A549 (cell line): ENCODE results near the gene BCL11B. TPM values are rescaled to one million over a fixed set of nuclear protein-coding genes. Genes with fewer than 3 reads are reported as not detected.

Experiments used
- ATAC-seq, 2 experiments: fragments of 200-7000 bp in 1 of 2; fragments of >200 bp in 1 of 2; cut with Nextera tagmentation in 1 of 2; cut with Tn5 transposase in 1 of 2; 3 replicates each; pipeline versions ENCODE4 v1.8.0 to v1.9.1; 2018 to 2020; ENCODE audit warnings: mild to moderate bottlenecking in 1 of 2, moderate library complexity in 1 of 2
- CTCF ChIA-PET: fragments of 300-600 bp; sonication (Branson Sonifier 250); formaldehyde crosslinking; extraction: SDS; loops from one replicate; lab custom pipeline; 2021; ENCODE audit warnings: antibody characterized with exemption, inconsistent platforms; lab: Yijun Ruan, JAX
- POLR2A ChIA-PET: fragments of 350-600 bp; formaldehyde crosslinking; extraction: SDS; loops from one replicate; lab custom pipeline; 2021; ENCODE audit warnings: antibody characterized with exemption, inconsistent platforms; lab: Yijun Ruan, JAX
- DNase-seq, 2 experiments: peaks; one replicate each; pipeline versions ENCODE4 v3.0.0 to v3.0.0-alpha.2; 2011 to 2016; ENCODE audit warnings: low read depth in 1 of 2, low spot score in 1 of 2
- FAIRE-seq: peaks from 2 replicates; lab custom pipeline; 2011; peaks lifted over from hg19 to GRCh38; lab: Jason Lieb, UNC
- H3K27ac ChIP-seq, 2 experiments: fragments of >200 bp; sonication (Bioruptor Twin); formaldehyde crosslinking; 3 replicates each; pipeline ENCODE4 v1.5.1; 2016 to 2017
- H3K4me1 ChIP-seq: fragments of >200 bp; sonication (Bioruptor Twin); formaldehyde crosslinking; 3 replicates; pipeline ENCODE4 v1.6.1; 2016
- H3K4me2 ChIP-seq: fragments of >200 bp; sonication (Bioruptor Twin); formaldehyde crosslinking; 3 replicates; pipeline ENCODE4 v1.6.1; 2016
- H3K4me3 ChIP-seq: fragments of >200 bp; sonication (Bioruptor Twin); formaldehyde crosslinking; 3 replicates; pipeline ENCODE4 v1.5.1; 2016
- H3K9me3 ChIP-seq: fragments of >200 bp; sonication (Bioruptor Twin); formaldehyde crosslinking; 3 replicates; pipeline ENCODE4 v1.6.1; 2016
- CEBPB ChIP-seq, 2 experiments: fragments of >200 bp in 1 of 2; sonication (Bioruptor Twin) in 1 of 2; formaldehyde crosslinking in 1 of 2; IDR thresholded peaks; 2 replicates each; pipeline ENCODE4 v1.6.1; 2012 to 2016
- CHD2 ChIP-seq: fragments of 150-350 bp; IDR thresholded peaks from 2 replicates; pipeline ENCODE4 v1.6.1; 2014; ENCODE audit warnings: low read length; ENCODE audit not compliant: partially characterized antibody
- CHD4 ChIP-seq: fragments of 200-600 bp; sonication (generic); IDR thresholded peaks from 2 replicates; pipeline ENCODE4 v1.6.1; 2016; ENCODE audit warnings: antibody characterized with exemption, mild to moderate bottlenecking, borderline replicate concordance
- E2F6 ChIP-seq: IDR thresholded peaks from 2 replicates; pipeline ENCODE4 v1.6.1; 2012; ENCODE audit warnings: low read depth, borderline replicate concordance
- EHF ChIP-seq: fragments of 250-450 bp; sonication (Bioruptor Pico); IDR thresholded peaks from 2 replicates; pipeline ENCODE4 v1.5.0; 2020; ENCODE audit warnings: mild to moderate bottlenecking
- EP300 ChIP-seq, 2 experiments: fragments of >200 bp; sonication (Bioruptor Twin); formaldehyde crosslinking; IDR thresholded peaks; 2 replicates in 1 of 2; 3 replicates in 1 of 2; pipeline ENCODE4 v1.6.1; 2016 to 2017
- ESRRA ChIP-seq: fragments of 150-350 bp; IDR thresholded peaks from 2 replicates; pipeline ENCODE4 v1.6.1; 2014; ENCODE audit warnings: mild to moderate bottlenecking, low read length, borderline replicate concordance
- FOSB ChIP-seq: fragments of 250-450 bp; sonication (Bioruptor Pico); IDR thresholded peaks from 2 replicates; pipeline ENCODE4 v1.5.0; 2020; ENCODE audit warnings: mild to moderate bottlenecking, moderate library complexity
- FOSL2 ChIP-seq, 2 experiments: fragments of 450-650 bp in 1 of 2; fragments of >200 bp in 1 of 2; sonication (Bioruptor Twin) in 1 of 2; formaldehyde crosslinking; IDR thresholded peaks; 2 replicates each; pipeline versions ENCODE4 v1.5.0 to v1.6.1; 2016 to 2020; ENCODE audit warnings: mild to moderate bottlenecking in 1 of 2, moderate library complexity in 1 of 2
- GATA3 ChIP-seq: IDR thresholded peaks from 2 replicates; pipeline ENCODE4 v1.6.1; 2012; ENCODE audit warnings: borderline replicate concordance
- HOXA7 ChIP-seq: fragments of 250-450 bp; sonication (Bioruptor Pico); IDR thresholded peaks from 2 replicates; pipeline ENCODE4 v1.5.0; 2020; ENCODE audit warnings: mild to moderate bottlenecking, moderate library complexity
- HOXB13 ChIP-seq: fragments of 250-450 bp; sonication (Bioruptor Pico); IDR thresholded peaks from 2 replicates; pipeline ENCODE4 v1.5.0; 2020; ENCODE audit warnings: low read depth, mild to moderate bottlenecking, moderate library complexity
- HOXB5 ChIP-seq: fragments of 250-450 bp; sonication (Bioruptor Pico); IDR thresholded peaks from 2 replicates; pipeline ENCODE4 v1.5.0; 2020; ENCODE audit warnings: mild to moderate bottlenecking, moderate library complexity
- JUNB ChIP-seq: fragments of >200 bp; sonication (Bioruptor Twin); formaldehyde crosslinking; IDR thresholded peaks from 2 replicates; pipeline ENCODE4 v1.6.1; 2016
- KDM1A ChIP-seq: fragments of 200-600 bp; sonication (generic); IDR thresholded peaks from 2 replicates; pipeline ENCODE4 v1.6.1; 2016; ENCODE audit warnings: low read depth, mild to moderate bottlenecking
- MAX ChIP-seq: IDR thresholded peaks from 2 replicates; pipeline ENCODE4 v1.6.1; 2012
- MAZ ChIP-seq: fragments of 150-350 bp; IDR thresholded peaks from 2 replicates; pipeline ENCODE4 v1.6.1; 2014; ENCODE audit warnings: antibody characterized with exemption, low read depth, low read length, borderline replicate concordance
- NFE2L2 ChIP-seq: fragments of 150-350 bp; conservative IDR thresholded peaks from 2 replicates; pipeline ENCODE4 v1.6.1; 2014; ENCODE audit warnings: low read length
- NPAS2 ChIP-seq: fragments of 250-450 bp; sonication (Bioruptor Pico); IDR thresholded peaks from 2 replicates; pipeline ENCODE4 v1.8.0; 2022; ENCODE audit warnings: mild to moderate bottlenecking, moderate library complexity, borderline replicate concordance
- NR3C1 ChIP-seq: fragments of >200 bp; sonication (Bioruptor Twin); formaldehyde crosslinking; IDR thresholded peaks from 3 replicates; pipeline ENCODE4 v1.6.1; 2017
- PHF8 ChIP-seq: fragments of 200-600 bp; sonication (generic); IDR thresholded peaks from 2 replicates; pipeline ENCODE4 v1.6.1; 2016; ENCODE audit warnings: low read depth, mild to moderate bottlenecking, antibody characterized with exemption, moderate library complexity, borderline replicate concordance
- POLR2AphosphoS2 ChIP-seq: conservative IDR thresholded peaks from 2 replicates; pipeline ENCODE4 v1.6.1; 2012; ENCODE audit warnings: low read length, improper control_type of control experiment, inconsistent platforms
- RAD21 ChIP-seq, 2 experiments: fragments of >200 bp in 1 of 2; sonication (Bioruptor Twin) in 1 of 2; formaldehyde crosslinking in 1 of 2; IDR thresholded peaks in 1 of 2; conservative IDR thresholded peaks in 1 of 2; 2 replicates in 1 of 2; 3 replicates in 1 of 2; pipeline ENCODE4 v1.6.1; 2012 to 2018; ENCODE audit warnings: inconsistent platforms in 1 of 2
- RARB ChIP-seq: fragments of 250-450 bp; sonication (Bioruptor Pico); IDR thresholded peaks from 2 replicates; pipeline ENCODE4 v1.8.0; 2021; ENCODE audit warnings: mild to moderate bottlenecking, moderate library complexity
- RCOR1 ChIP-seq: fragments of 150-350 bp; IDR thresholded peaks from 2 replicates; pipeline ENCODE4 v1.6.1; 2014; ENCODE audit warnings: antibody characterized with exemption, low read length, low read depth
- REST ChIP-seq: fragments of 200-600 bp; sonication (generic); IDR thresholded peaks from 2 replicates; pipeline ENCODE4 v1.6.1; 2016; ENCODE audit warnings: antibody characterized with exemption, mild to moderate bottlenecking, moderate library complexity
- RFX5 ChIP-seq: fragments of 450-650 bp; IDR thresholded peaks from 2 replicates; pipeline ENCODE4 v1.7.1; 2014; ENCODE audit warnings: antibody characterized with exemption, mild to moderate bottlenecking, moderate library complexity
- SMC3 ChIP-seq: fragments of >200 bp; sonication (Bioruptor Twin); formaldehyde crosslinking; IDR thresholded peaks from 3 replicates; pipeline ENCODE4 v1.6.1; 2018; ENCODE audit warnings: inconsistent platforms
- SREBF2 ChIP-seq: fragments of 450-650 bp; IDR thresholded peaks from 2 replicates; pipeline ENCODE4 v1.6.1; 2014; ENCODE audit warnings: mild to moderate bottlenecking, moderate library complexity
- ZFP36 ChIP-seq: fragments of 450-650 bp; IDR thresholded peaks from 2 replicates; pipeline ENCODE4 v1.6.1; 2014; ENCODE audit warnings: borderline replicate concordance; ENCODE audit not compliant: partially characterized antibody
- ZNF302 ChIP-seq: fragments of 250-450 bp; sonication (Bioruptor Pico); IDR thresholded peaks from 2 replicates; pipeline ENCODE4 v1.9.0; 2021; ENCODE audit warnings: inconsistent platforms, mild to moderate bottlenecking, moderate library complexity
- WGBS: methylation state at CpG from one replicate; pipeline ENCODE4 v1.1.6; 2017; ENCODE audit errors: missing lambda C conversion rate; 5-methylcytosine and 5-hydroxymethylcytosine counted together
- polyA plus RNA-seq, 4 experiments: library from polyadenylated mRNA; depleted of rRNA in 3 of 4; stranded (reverse); fragments of >200 nt; fragmentation: RNase III in 1 of 4; extraction: RNeasy Plus Mini Kit Qiagen cat#74134 plus additional on column Dnase treatment in 1 of 4; gene quantifications; 2 replicates in 3 of 4; 3 replicates in 1 of 4; pipeline ENCODE4 v1.2.3, GENCODE V29; 2011 to 2017

BCL11B gene
- polyA plus RNA-seq, 2 of the 4 experiments (the other 2 are of a cell fraction): 0.43 to 0.49 TPM

GRCh38 chr14:99127651-99128167 is 144.3 kb downstream of the BCL11B start (continued):
- no peak for TF ChIP-seq REST
- no peak for TF ChIP-seq E2F6
- TF ChIP-seq GATA3: no peak
- TF ChIP-seq ESRRA: no peak
- TF ChIP-seq EP300 (IDR thresholded peaks at IDR 0.05): peak; percentile 36 to 44; a peak in 2 of 5 replicates
- no peak for TF ChIP-seq SREBF2
- TF ChIP-seq NFE2L2: no peak
- TF ChIP-seq KDM1A: no peak
- no peak for TF ChIP-seq HOXA7 (CRISPR knock-in tag)
- TF ChIP-seq PHF8: no peak
- no peak for TF ChIP-seq NR3C1
- peak in 1 of 2 experiments; percentile 36; a peak in 2 of 5 replicates for TF ChIP-seq RAD21 (conservative IDR thresholded peaks at IDR 0.05 in 1 of 2, IDR thresholded peaks at IDR 0.05 in 1 of 2)
- no peak for TF ChIP-seq FOSB (CRISPR knock-in tag)
- TF ChIP-seq HOXB5 (CRISPR knock-in tag): no peak
- TF ChIP-seq POLR2AphosphoS2: no peak
- no peak for TF ChIP-seq FOSL2 (IDR thresholded peaks at IDR 0.05)
- no peak for TF ChIP-seq FOSL2 (CRISPR knock-in tag; IDR thresholded peaks at IDR 0.05)
- TF ChIP-seq ZNF302 (CRISPR knock-in tag): no peak
- TF ChIP-seq CEBPB (IDR thresholded peaks at IDR 0.05): peak in 1 of 2 experiments; percentile 55; a peak in 1 of 4 replicates
- no peak for TF ChIP-seq NPAS2 (CRISPR knock-in tag)
- TF ChIP-seq ZFP36: no peak
- TF ChIP-seq CHD4: no peak
- no peak for TF ChIP-seq MAZ
- no peak for TF ChIP-seq RARB (CRISPR knock-in tag)
- TF ChIP-seq JUNB: peak; percentile 46

- Histone ChIP-seq H3K4me3 (no peak overlapping the region), H3K4me1 (peaks cover 27% of the 10 kb centered on the region), H3K9me3 (no peaks in the 10 kb centered on the region), H3K4me2 (peak overlapping the region; percentile 31; the same call in 2 of the 3 replicates), H3K27ac (0 out of 6 replicates have a peak overlapping the region, but pooled peaks of 1 of the 2 experiments have one; percentile 19)
- ATAC-seq: no peak; a peak in 1 of 6 replicates
- FAIRE-seq: no peak
- ChIA-PET POLR2A (no interaction called here), CTCF (interaction anchor here (1.5 kb wide), 1 partner anchor 141 kb away, joined by 4 read pairs; no protein-coding TSS in a partner anchor)
- no peak for DNase-seq
- WGBS: 3% methylated on average over 4 of the region's 4 CpGs
- TF ChIP-seq SREBF2 (no peak), NFE2L2 (no peak), RAD21 (conservative IDR thresholded peaks at IDR 0.05 in 1 of 2, IDR thresholded peaks at IDR 0.05 in 1 of 2) (no peak), MAX (no peak), KDM1A (no peak), CHD2 (no peak), EHF (no peak), MAZ (no peak), RFX5 (no peak), HOXB13 (CRISPR knock-in tag) (no peak), NPAS2 (CRISPR knock-in tag) (no peak), ZNF302 (CRISPR knock-in tag) (no peak), SMC3 (no peak), RCOR1 (no peak)
Observed at GRCh38 chr14:99125616-99126431, 146.2 kb downstream of the BCL11B start.
